ENCODE data around the gene RAB5IF. TPM values are rescaled to one million over a fixed set of nuclear protein-coding genes. Genes with fewer than 3 reads are reported as not detected.

RAB5IF gene
- total and polyA plus RNA-seq, 2 of the 8 experiments (the other 6 are each of a cell fraction or from before 2014, with no cell fraction given): 95.5 to 148 TPM

DNA sequence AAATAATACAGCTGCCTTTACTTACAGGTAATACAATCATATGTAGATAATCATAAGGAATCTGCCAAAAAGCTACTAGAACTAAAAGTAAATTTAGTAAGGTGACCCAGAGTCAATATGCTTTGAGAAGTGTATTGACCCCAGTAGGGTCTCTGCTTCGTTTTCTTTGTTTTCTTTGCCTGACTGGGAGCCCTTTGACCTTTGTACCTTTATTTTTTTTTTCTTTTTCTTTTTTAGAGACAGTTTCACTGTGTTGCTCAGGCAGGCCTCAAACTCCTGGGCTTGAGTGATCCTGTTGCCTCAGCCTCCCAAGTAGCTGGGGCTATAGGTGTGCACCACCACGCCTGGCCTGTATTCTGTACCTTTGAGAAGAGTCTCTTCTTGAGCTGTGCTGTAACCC lies 17.9 kb downstream of the RAB5IF start:
- ChIA-PET POLR2A (ENCODE audit: partially characterized antibody) (interaction anchor here (0.6 to 1.2 kb wide), 2 partner anchors 9 to 15 kb away, joined by 4 to 5 read pairs; no protein-coding TSS in a partner anchor), CTCF (ENCODE audit: partially characterized antibody) (interaction anchor here (0.7 to 3.7 kb wide), 9 partner anchors 10 to 196 kb away, joined by 3 to 30 read pairs (median 3); no protein-coding TSS in a partner anchor)
- Histone ChIP-seq H3K4me1 (replicated peaks in 1 of 4; ENCODE audit: control insufficient read depth in 3 of 4, insufficient read depth in 4 of 4, low read length in 3 of 4) (peaks cover 0 to 4% (median 1%) of the 10 kb centered on the region in 4 experiments; a peak in 3 of 7 replicates), H3K79me1 (ENCODE audit: low read depth, low read length) (no peaks in the 10 kb centered on the region), H3K4ac (replicated peaks; ENCODE audit: insufficient read length, low read depth, low read length) (no peak overlapping the region), H3K4me2 (ENCODE audit: insufficient read depth in 1 of 2, low read depth in 2 of 2, low read length in 2 of 2) (no peak overlapping the region), H2BK15ac (ENCODE audit: low read length) (no peak overlapping the region), H4K20me1 (replicated peaks in 1 of 2; ENCODE audit: control insufficient read depth in 1 of 2, insufficient read depth in 2 of 2, low read length in 2 of 2) (no peaks in the 10 kb centered on the region), H4K91ac (replicated peaks; ENCODE audit: insufficient read length, low read length) (no peak overlapping the region), H3K23me2 (ENCODE audit: low read depth, low read length) (no peaks in the 10 kb centered on the region; the same call in 1 of the 2 replicates), H2BK12ac (ENCODE audit: low read depth, low read length) (no peak overlapping the region), H4K8ac (ENCODE audit: extremely low read depth, insufficient read depth, low read length) (no peak overlapping the region), H2AFZ (ENCODE audit: low read length) (no peak overlapping the region), H3K4me3 (ENCODE audit: extremely low read depth in 1 of 4, insufficient read depth in 2 of 4, low read depth in 3 of 4, low read length in 4 of 4) (no peak overlapping the region), H2AK5ac (ENCODE audit: low read depth, low read length) (no peak overlapping the region), H3K18ac (ENCODE audit: extremely low read depth, low read length) (no peak overlapping the region), H3K9ac (replicated peaks in 1 of 4; ENCODE audit: extremely low read depth in 1 of 4, low read depth in 3 of 4, low read length in 3 of 4) (no peak overlapping the region), H2BK20ac (ENCODE audit: low read length) (no peak overlapping the region), H3K27ac (ENCODE audit: low read depth, low read length) (no peak overlapping the region), H2BK120ac (replicated peaks; ENCODE audit: low read depth, low read length) (no peak overlapping the region), H3K56ac (replicated peaks; ENCODE audit: insufficient read length, low read depth, low read length) (no peak overlapping the region), H3K9me3 (ENCODE audit: insufficient read depth in 2 of 2, low read depth in 1 of 2, low read length in 1 of 2) (no peaks in the 10 kb centered on the region), H4K5ac (ENCODE audit: insufficient read length, low read depth, low read length) (no peak overlapping the region), H3K14ac (ENCODE audit: insufficient read length) (no peak overlapping the region), H3K36me3 (ENCODE audit: control insufficient read depth in 2 of 4, insufficient read depth in 4 of 4, low read length in 3 of 4) (no peaks in the 10 kb centered on the region), H3K23ac (ENCODE audit: insufficient read length) (no peak overlapping the region), H3K79me2 (ENCODE audit: control insufficient read depth in 1 of 2, insufficient read depth in 2 of 2, low read length in 2 of 2) (no peaks in the 10 kb centered on the region), H3K27me3 (replicated peaks in 1 of 4; ENCODE audit: control insufficient read depth in 3 of 4, extremely low read depth in 1 of 4, insufficient read depth in 3 of 4, low read length in 3 of 4) (no peaks in the 10 kb centered on the region), H2BK5ac (ENCODE audit: low read depth, low read length) (no peak overlapping the region)
- DNase-seq (ENCODE audit: low read depth in 1 of 2, low spot score in 2 of 2): no peak
- no peak for FAIRE-seq
- WGBS, 2 experiments (ENCODE audit: extremely low coverage in 1 of 2, insufficient coverage in 1 of 2, insufficient read length in 1 of 2, insufficient replicate concordance in 2 of 2, low coverage in 1 of 2, low lambda C conversion rate in 2 of 2, missing lambda C conversion rate in 1 of 2): 95% methylated on average over 2 of the region's 2 CpGs; no CpG with 5 or more reads in 1 of the 2 experiments
- TF ChIP-seq MAFK (IDR thresholded peaks at IDR 0.05; ENCODE audit: low read depth, low read length): no peak
- no peak for TF ChIP-seq CBX5 (IDR thresholded peaks at IDR 0.05; ENCODE audit: low read depth, low read length)
- no peak for TF ChIP-seq TAF7 (optimal IDR thresholded peaks at IDR 0.05; ENCODE audit: borderline replicate concordance, low read depth, low read length)
- TF ChIP-seq RBBP5 (IDR thresholded peaks at IDR 0.05; ENCODE audit: borderline replicate concordance, low read depth, low read length): no peak
- TF ChIP-seq, protein P1, sequence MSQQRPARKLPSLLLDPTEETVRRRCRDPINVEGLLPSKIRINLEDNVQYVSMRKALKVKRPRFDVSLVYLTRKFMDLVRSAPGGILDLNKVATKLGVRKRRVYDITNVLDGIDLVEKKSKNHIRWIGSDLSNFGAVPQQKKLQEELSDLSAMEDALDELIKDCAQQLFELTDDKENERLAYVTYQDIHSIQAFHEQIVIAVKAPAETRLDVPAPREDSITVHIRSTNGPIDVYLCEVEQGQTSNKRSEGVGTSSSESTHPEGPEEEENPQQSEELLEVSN (IDR thresholded peaks at IDR 0.05): no peak
- no peak for TF ChIP-seq RXRA (IDR thresholded peaks at IDR 0.05; ENCODE audit: insufficient read depth, low read depth, low read length)
- no peak for TF ChIP-seq SP2 (IDR thresholded peaks at IDR 0.05; ENCODE audit: low read length)
- TF ChIP-seq, protein P2, sequence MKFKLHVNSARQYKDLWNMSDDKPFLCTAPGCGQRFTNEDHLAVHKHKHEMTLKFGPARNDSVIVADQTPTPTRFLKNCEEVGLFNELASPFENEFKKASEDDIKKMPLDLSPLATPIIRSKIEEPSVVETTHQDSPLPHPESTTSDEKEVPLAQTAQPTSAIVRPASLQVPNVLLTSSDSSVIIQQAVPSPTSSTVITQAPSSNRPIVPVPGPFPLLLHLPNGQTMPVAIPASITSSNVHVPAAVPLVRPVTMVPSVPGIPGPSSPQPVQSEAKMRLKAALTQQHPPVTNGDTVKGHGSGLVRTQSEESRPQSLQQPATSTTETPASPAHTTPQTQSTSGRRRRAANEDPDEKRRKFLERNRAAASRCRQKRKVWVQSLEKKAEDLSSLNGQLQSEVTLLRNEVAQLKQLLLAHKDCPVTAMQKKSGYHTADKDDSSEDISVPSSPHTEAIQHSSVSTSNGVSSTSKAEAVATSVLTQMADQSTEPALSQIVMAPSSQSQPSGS (IDR thresholded peaks at IDR 0.05; ENCODE audit: low read length): no peak
- no peak for TF ChIP-seq YY1 (IDR thresholded peaks at IDR 0.05; ENCODE audit: low read depth, low read length)
- no peak for TF ChIP-seq BACH1 (IDR thresholded peaks at IDR 0.05; ENCODE audit: low read length)
- TF ChIP-seq CEBPB (IDR thresholded peaks at IDR 0.05; ENCODE audit: low read depth, low read length): no peak
- no peak for TF ChIP-seq NRF1 (IDR thresholded peaks at IDR 0.05; ENCODE audit: low read depth, low read length)
